HG03025 (cell line): ENCODE data around the gene GEMIN8.

Experiments
- ATAC-seq: cut with Tn5 transposase; IDR thresholded peaks from one replicate; pipeline ENCODE4 v1.9.1; 2021; ENCODE audit warnings: mild to moderate bottlenecking, moderate library complexity; ENCODE audit not compliant: unreplicated experiment, low FRiP score

GEMIN8 gene

DNA sequence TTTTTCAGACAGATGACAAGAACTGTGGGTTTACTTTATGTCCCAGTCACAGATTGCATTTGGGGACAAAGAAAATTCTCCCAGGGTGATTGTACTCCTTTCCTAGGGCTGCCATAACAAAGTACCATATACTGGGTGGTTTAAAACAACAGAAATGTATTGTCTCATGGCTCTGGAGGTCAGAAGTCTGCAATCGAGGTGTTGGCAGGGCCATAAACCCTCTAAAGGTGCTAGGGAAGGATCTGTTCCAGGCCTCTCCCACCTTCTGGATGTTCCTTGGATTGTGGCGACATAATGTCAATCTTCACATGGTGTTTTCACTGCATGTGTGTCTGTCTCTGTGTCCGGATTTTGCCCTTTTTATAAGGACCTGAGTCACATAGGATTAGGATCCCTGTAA is 12.3 kb downstream of the GEMIN8 start:
- no peak for ATAC-seq

- ATAC-seq = no peak
Observed at GRCh38 chrX:14015941-14016340, 13.8 kb downstream of the GEMIN8 start.

DNA sequence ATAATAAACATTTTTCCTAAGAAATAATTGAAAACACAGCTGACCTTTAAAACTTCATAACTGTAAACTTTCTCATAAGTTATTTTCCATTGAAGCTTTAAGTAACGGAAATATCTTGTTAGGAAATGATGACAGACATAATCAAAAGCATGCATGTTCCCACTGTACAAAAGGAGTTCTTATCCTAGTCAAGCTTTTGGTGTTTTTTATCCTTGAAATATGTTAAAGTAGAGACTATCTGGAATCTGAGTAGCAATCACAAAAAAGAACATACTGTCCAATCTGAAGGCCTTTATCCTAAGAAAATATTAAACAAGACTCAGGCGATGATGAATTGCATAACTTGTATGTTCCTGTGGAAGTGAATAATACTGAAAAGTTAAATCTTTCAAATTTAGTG is 14.4 kb downstream of the GEMIN8 start:
- no peak for ATAC-seq

- no peak for ATAC-seq
Observed at GRCh38 chrX:14014526-14014925, 15.2 kb downstream of the GEMIN8 start.

DNA sequence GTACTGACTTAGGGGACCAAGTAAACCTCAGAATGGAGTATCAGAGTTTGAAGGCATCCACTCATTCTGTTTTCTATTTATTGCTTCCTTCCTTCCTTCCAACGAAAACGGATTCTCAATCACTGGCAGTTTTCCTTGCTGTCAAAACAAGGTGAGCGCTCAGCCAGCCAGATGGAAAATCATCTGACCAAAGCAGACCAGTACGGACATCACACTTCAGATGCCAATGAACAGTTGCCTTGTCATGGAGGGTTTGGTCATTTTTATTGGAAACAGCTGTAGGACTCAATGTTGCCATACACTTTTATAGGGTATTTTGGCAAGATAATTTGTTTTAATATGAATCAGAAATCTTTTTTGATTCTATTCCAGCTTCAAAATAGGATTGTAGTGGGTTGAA is 16.6 kb downstream of the GEMIN8 start:
- ATAC-seq = no peak

- no peak for ATAC-seq
Observed at GRCh38 chrX:14010566-14010965, 19.1 kb downstream of the GEMIN8 start.

GRCh38 chrX:14006540-14006939 is 23.2 kb downstream of the GEMIN8 start:
- ATAC-seq = no peak

DNA sequence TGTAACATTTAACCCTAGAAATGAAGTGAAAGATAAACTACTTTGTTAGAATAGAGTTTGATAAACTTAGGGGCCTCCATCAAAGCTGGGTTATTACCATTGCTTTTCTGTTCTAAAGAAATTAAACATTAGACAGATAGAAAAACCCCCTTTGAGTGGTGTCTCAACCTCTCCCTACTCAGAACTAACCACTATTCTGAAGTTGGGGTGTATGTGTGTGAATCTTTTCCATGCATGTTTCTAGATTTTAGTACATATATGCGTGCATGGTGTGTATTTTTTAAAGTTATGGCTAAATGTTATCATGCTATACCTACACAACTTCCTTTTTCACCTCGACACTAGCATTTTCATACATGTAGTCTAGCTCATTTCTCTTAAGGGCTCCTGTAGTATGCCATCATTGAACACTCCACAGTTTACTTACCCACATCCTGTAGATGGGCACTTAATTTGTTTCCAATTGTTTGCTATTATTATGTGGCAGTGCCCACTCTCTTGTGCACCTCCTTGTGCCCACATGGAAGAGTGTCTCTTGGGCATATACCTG is 25.7 kb downstream of the GEMIN8 start:
- no peak for ATAC-seq

- ATAC-seq = no peak
Observed at GRCh38 chrX:14003028-14003427, 26.7 kb downstream of the GEMIN8 start.

- no peak for ATAC-seq
Observed at GRCh38 chrX:13996650-13997049, 33.0 kb downstream of the GEMIN8 start.

DNA sequence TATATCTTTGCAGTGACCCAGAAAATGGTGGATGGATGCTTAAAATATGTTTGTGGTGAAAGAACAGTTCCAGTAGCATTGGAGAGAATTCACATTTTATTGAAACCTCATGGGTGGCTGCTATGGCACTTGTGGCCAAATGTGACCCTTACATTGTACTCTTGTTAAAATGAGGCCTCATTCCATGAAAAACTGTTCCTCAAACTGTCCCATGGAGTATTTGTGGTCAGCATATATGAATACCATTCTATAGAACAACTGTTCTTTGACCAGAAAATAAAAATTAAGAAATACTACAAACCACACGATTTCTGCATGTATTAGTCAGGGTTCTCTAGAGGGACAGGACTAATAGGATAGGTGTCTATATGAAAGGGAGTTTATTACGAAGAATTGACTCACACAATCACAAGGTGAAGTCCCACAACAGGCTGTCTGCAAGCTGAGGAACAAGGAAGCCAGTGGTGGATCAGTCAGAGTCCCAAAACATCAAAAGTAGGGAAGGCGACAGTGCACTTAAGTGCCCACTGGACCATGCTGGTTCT is 35.1 kb downstream of the GEMIN8 start:
- ATAC-seq = no peak

DNA sequence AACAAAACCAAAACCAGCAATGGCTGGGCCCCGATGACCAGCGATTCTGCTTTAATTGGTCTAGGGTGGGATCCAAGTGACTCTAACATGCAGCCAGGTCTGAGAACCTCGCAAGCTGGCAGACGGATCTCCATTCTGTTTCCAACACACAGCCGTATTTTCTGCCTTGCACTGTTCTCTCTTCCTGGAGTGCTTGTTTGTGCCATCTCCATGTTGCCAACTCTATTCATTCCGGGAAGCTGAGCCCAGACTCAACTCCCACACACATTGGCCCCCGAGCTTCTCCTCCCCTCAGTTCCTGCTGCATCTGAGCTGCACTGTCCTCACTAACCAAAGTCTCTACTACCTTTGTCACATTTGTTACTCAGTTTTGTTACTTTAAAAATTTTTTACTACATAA is 35.6 kb downstream of the GEMIN8 start:
- ATAC-seq = no peak

GRCh38 chrX:13990126-13990800 is 39.4 kb downstream of the GEMIN8 start:
- ATAC-seq = no peak

GRCh38 chrX:13985697-13986435 is 43.8 kb downstream of the GEMIN8 start:
- no peak for ATAC-seq

- ATAC-seq = no peak
Observed at GRCh38 chrX:13983734-13984133, 46.0 kb downstream of the GEMIN8 start.

GRCh38 chrX:13968198-13968597 is 61.5 kb downstream of the GEMIN8 start:
- ATAC-seq = no peak

DNA sequence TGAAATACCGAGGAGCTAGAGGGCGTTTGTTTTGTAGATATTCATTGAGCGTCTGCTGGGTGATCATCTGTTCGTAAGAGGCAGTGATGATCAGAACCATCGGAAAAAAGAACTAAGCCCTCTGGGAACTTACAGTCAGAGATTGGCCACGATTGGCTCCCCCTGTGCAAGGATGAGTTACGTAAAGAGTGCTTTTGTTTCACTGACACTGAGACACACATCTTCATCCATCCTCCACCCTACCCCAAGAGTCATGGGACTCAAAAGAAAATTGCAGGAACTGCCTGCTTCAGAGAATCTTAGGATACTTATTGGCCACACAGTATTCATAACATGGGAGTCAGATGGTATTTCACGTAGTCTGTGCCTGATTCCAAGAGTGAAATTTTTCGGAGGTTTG is 62.1 kb downstream of the GEMIN8 start:
- no peak for ATAC-seq

- ATAC-seq = no peak
Observed at GRCh38 chrX:13966793-13967125, 62.9 kb downstream of the GEMIN8 start.

DNA sequence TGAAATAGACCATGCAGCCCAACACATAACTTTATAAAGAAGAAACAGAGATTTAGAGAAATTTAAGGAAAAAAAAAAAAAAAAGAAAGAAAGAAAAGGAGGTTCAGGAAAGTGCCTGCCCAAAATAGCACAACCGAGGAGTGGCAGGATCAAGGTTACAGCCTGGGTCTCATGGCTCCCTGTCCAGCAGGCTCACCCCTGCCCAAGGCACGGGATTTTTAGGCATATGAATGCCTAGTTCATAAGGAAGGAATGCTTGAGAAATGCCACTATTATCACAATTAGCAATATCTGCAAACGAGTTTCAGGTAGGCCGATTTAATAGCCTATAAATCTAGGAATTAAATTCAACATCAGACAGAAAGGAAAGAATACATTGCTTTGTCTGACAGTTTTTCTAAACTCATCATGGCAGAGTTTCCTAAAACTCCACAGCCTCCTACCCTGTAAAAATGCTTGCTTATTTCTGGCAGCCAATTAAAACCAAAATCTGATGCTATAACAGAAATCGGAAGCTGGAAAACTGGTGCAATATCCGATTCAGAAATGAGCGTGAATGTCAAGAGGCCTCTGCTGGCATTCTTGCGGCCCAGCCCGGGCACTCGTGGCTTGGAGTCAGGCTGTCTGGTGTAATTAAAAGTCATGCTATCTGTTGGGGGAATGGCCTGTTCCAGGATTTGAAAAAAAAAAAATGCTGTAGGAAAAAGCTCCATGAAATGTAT is 63.5 kb downstream of the GEMIN8 start:
- ATAC-seq = no peak

- ATAC-seq = no peak
Observed at GRCh38 chrX:13965531-13965930, 64.2 kb downstream of the GEMIN8 start.

GRCh38 chrX:13956998-13957397 is 72.7 kb downstream of the GEMIN8 start:
- no peak for ATAC-seq
